ENCODE results near the gene NHS. TPM values are rescaled to one million over a fixed set of nuclear protein-coding genes. Genes with fewer than 3 reads are reported as not detected.

NHS gene
- total RNA-seq, 4 donors from 2014 or later, result 4.6 to 9.9 (median 7.2) TPM

- no peaks in the 10 kb centered on the region for H3K9me3 ChIP-seq
- H3K27ac ChIP-seq, result no peak overlapping the region
- no peaks in the 10 kb centered on the region for H3K4me1 ChIP-seq
- 48% methylated on average over 5 of the region's 5 CpGs for WGBS
- TF ChIP-seq EP300 (IDR thresholded peaks at IDR 0.05) (no peak), POLR2A (IDR thresholded peaks at IDR 0.05) (no peak), POLR2AphosphoS5 (IDR thresholded peaks at IDR 0.05) (no peak), CTCF (IDR thresholded peaks at IDR 0.05) (no peak)
- no peak for DNase-seq (ENCODE audit: low spot score in 2 of 2)
- H3K4me3 ChIP-seq, result no peak overlapping the region
- no peaks in the 10 kb centered on the region for H3K36me3 ChIP-seq
- H3K27me3 ChIP-seq, result no peaks in the 10 kb centered on the region
Observed at GRCh38 chrX:17581641-17582040, 206.6 kb downstream of the NHS start.

DNA sequence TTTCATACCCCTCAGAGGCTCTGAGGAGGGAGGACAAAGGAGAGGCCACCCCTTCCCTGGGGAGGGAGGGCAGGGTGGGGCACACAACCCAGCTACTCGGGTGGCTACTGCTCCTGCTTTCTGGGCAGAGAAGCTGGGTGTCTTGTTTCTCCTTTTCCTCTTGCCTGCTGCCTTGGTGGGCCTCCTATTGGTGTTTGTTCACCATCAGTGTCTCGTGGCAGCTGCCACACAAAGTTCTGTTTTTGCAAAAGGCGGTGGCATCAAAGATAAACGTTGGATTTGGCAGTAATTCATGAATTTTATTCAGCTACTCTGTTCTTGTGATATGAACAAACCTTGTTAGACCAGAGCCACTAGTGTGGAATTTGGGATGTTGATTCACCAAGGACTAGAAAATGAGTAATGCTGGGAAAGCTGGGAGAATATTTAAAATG is 209.3 kb downstream of the NHS start:
- Histone ChIP-seq H3K27me3 (no peaks in the 10 kb centered on the region), H3K4me3 (no peak overlapping the region), H3K4me1 (no peaks in the 10 kb centered on the region), H3K9me3 (no peaks in the 10 kb centered on the region), H3K27ac (no peak overlapping the region), H3K36me3 (no peaks in the 10 kb centered on the region)
- TF ChIP-seq POLR2A (IDR thresholded peaks at IDR 0.05), result no peak
- TF ChIP-seq EP300 (IDR thresholded peaks at IDR 0.05), result no peak
- TF ChIP-seq POLR2AphosphoS5 (IDR thresholded peaks at IDR 0.05), result no peak
- TF ChIP-seq CTCF (IDR thresholded peaks at IDR 0.05), result no peak
- 32% methylated on average over 4 of the region's 4 CpGs for WGBS
- no peak for DNase-seq (ENCODE audit: low spot score in 2 of 2)

DNA sequence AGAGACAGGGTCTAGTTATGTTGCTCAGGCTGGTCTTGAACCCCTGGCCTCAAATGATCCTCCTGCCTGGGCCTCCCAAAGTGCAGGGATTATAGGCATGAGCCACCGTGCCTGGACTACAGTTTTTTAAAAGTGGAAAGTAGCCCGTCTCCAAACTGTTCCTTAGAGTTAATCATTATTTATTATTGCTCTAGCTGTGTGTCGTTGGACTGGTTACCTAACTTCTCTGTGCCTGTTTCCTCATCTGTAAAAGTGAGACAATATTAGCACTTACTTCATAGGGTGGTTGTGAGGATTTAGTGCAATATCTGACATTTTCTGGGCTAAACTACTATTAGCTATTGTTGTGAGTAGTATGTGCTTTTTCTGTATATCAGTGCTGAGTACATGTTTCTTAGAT is 210.0 kb downstream of the NHS start:
- 92% methylated on average over 3 of the region's 3 CpGs for WGBS
- H3K27ac ChIP-seq, result no peak overlapping the region
- H3K27me3 ChIP-seq, result no peaks in the 10 kb centered on the region
- H3K4me1 ChIP-seq, result no peaks in the 10 kb centered on the region
- H3K9me3 ChIP-seq, result no peaks in the 10 kb centered on the region
- no peaks in the 10 kb centered on the region for H3K36me3 ChIP-seq
- TF ChIP-seq EP300 (IDR thresholded peaks at IDR 0.05), result no peak
- TF ChIP-seq POLR2AphosphoS5 (IDR thresholded peaks at IDR 0.05), result no peak
- TF ChIP-seq POLR2A (IDR thresholded peaks at IDR 0.05), result no peak
- TF ChIP-seq CTCF (IDR thresholded peaks at IDR 0.05), result no peak
- DNase-seq (ENCODE audit: low spot score in 2 of 2), result no peak
- no peak overlapping the region for H3K4me3 ChIP-seq

DNA sequence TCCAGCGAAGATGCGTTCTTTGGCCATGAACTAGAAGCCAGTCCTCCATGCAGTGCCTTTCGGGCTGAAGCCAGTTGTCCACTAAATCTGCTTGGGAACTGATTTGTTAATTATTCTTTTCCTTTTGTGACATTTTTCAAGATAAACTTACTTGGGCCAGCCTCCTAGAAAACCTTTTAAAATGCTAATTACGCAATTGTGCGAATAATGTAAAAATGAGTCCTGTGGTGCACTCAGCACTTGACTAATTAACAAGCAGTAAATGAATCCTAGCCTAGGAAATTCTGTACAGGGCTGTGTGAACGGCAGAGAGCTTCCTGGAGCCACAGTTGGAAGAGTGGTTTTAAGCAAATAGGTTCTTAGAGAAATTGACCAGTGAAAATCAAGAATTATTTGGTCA is 212.4 kb downstream of the NHS start:
- no peaks in the 10 kb centered on the region for H3K36me3 ChIP-seq
- DNase-seq (ENCODE audit: low spot score in 2 of 2), result no peak
- no peaks in the 10 kb centered on the region for H3K27me3 ChIP-seq
- no peak overlapping the region for H3K4me3 ChIP-seq
- 76% methylated on average over 6 of the region's 6 CpGs for WGBS
- no peaks in the 10 kb centered on the region for H3K4me1 ChIP-seq
- H3K9me3 ChIP-seq, result no peaks in the 10 kb centered on the region
- TF ChIP-seq POLR2AphosphoS5 (IDR thresholded peaks at IDR 0.05) (no peak), CTCF (IDR thresholded peaks at IDR 0.05) (no peak), EP300 (IDR thresholded peaks at IDR 0.05) (no peak), POLR2A (IDR thresholded peaks at IDR 0.05) (no peak)
- H3K27ac ChIP-seq, result no peak overlapping the region

DNA sequence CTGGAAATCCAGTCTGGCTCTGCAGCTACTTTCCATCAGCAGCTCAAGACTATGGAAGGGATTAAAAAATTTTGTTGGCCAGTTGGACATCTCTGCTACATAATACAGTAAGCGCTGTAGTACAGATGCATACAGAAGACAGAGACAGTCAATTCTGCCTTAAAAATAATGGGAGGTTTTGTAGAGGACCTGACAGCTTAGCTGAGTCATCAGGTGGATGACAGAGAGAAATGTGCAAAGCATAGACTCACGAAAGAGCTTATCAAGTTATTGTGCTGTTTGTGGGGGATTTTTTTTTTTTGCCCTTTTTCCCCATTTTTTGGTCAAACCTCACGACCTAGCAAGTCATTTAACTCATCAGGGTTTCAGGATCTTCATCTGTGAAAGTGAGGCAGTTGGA is 213.3 kb downstream of the NHS start:
- Histone ChIP-seq H3K36me3 (no peaks in the 10 kb centered on the region), H3K9me3 (no peaks in the 10 kb centered on the region), H3K4me3 (no peak overlapping the region), H3K27me3 (no peaks in the 10 kb centered on the region), H3K27ac (no peak overlapping the region), H3K4me1 (no peaks in the 10 kb centered on the region)
- WGBS, result 71% methylated on average over 3 of the region's 3 CpGs
- no peak for TF ChIP-seq POLR2A (IDR thresholded peaks at IDR 0.05)
- TF ChIP-seq EP300 (IDR thresholded peaks at IDR 0.05), result no peak
- no peak for TF ChIP-seq POLR2AphosphoS5 (IDR thresholded peaks at IDR 0.05)
- TF ChIP-seq CTCF (IDR thresholded peaks at IDR 0.05), result no peak
- DNase-seq (ENCODE audit: low spot score in 2 of 2), result no peak
